Right lobe of liver (tissue), 6 donors: ENCODE results near the gene SLC39A5. TPM values are rescaled to one million over a fixed set of nuclear protein-coding genes. Genes with fewer than 3 reads are reported as not detected.
"Not testable (repeated sequence)": the region's sequence is repeated elsewhere in the genome, so short reads cannot be mapped to it uniquely, and the experiment has no call there.

Source experiments
- ATAC-seq, 4 donors: fragments of 200-7000 bp; cut with Tn5 transposase; one replicate each; pipeline ENCODE4 v1.9.1; 2020; ENCODE audit warnings: mild to moderate bottlenecking in 4 of 4, moderate library complexity in 4 of 4
- DNase-seq, 3 donors: peaks; one replicate each; pipeline ENCODE4 v3.0.0-alpha.2; 2020
- H3K27ac ChIP-seq, 3 donors: fragments of 200-600 bp; one replicate each; pipeline ENCODE4 v1.8.0; 2022
- H3K27me3 ChIP-seq, 2 donors: fragments of 200-600 bp; one replicate each; pipeline ENCODE4 v1.8.0; 2022
- H3K36me3 ChIP-seq, 4 donors: fragments of 200-600 bp; sonication (generic) in 1 of 4; one replicate each; pipeline versions ENCODE4 v1.5.1 to v1.8.0; 2017 to 2022; ENCODE audit warnings: control low read depth in 1 of 4
- H3K4me1 ChIP-seq, 4 donors: fragments of 200-600 bp; sonication (generic) in 1 of 4; one replicate each; pipeline versions ENCODE4 v1.5.1 to v1.8.0; 2017 to 2022; ENCODE audit warnings: control low read depth in 1 of 4
- H3K4me3 ChIP-seq, 3 donors: fragments of 200-600 bp; one replicate each; pipeline ENCODE4 v1.8.0; 2022
- H3K9me3 ChIP-seq, 4 donors: fragments of 200-600 bp; sonication (generic) in 1 of 4; one replicate each; pipeline versions ENCODE4 v1.5.1 to v1.8.0; 2017 to 2022; ENCODE audit warnings: control low read depth in 1 of 4
- CTCF ChIP-seq, 4 donors: fragments of 200-600 bp in 3 of 4; fragments of 450-650 bp in 1 of 4; IDR thresholded peaks; one replicate each; pipeline versions ENCODE4 v1.5.1 to v1.8.0; 2016 to 2022; ENCODE audit warnings: antibody characterized with exemption in 4 of 4, mild to moderate bottlenecking in 2 of 4
- POLR2A ChIP-seq: fragments of 450-650 bp; IDR thresholded peaks from one replicate; pipeline ENCODE4 v1.6.1; 2017; ENCODE audit warnings: antibody characterized with exemption, mild to moderate bottlenecking
- WGBS: methylation state at CpG from one replicate; pipeline ENCODE4 v1.1.6; 2018; ENCODE audit warnings: low coverage, low lambda C conversion rate; ENCODE audit not compliant: insufficient coverage; ENCODE audit errors: missing lambda C conversion rate; 5-methylcytosine and 5-hydroxymethylcytosine counted together
- intact Hi-C, 2 donors: fragments of 100-400 bp; cut with DNase I; formaldehyde crosslinking; loops; one replicate each; pipeline versions ENCODE4 v1.11.2 to v1.14.1; 2022
- total RNA-seq, 6 experiments: library from RNA; depleted of rRNA in 2 of 6; stranded (reverse); fragments of >200 nt in 2 of 6; fragmentation: NEBNext Ultra II Directional in 3 of 6; extraction: Animal tissue kit (Norgen Biotek cat#: 25700) in 3 of 6; gene quantifications; one replicate each; pipeline versions ENCODE4 v1.1.0 to v1.2.4, GENCODE V29; 2016 to 2023
- donor health status: DM: no; HTN: yes; CAD: no.
- donor health status: DM: no; HTN: no; CAD: no.
- donor health status: DM: no; HTN: no; CAD: no.
- donor health status: DM: no; HTN: yes; CAD: no.
- donor health status: DM: no; HTN: yes; CAD: no.

SLC39A5 gene
- total RNA-seq, 6 experiments from 2014 or later = 39.7 to 209 (median 110) TPM

- no peak for DNase-seq
- WGBS = 70% methylated on average over 2 of the region's 3 CpGs
- H3K36me3 ChIP-seq = peaks cover 12 to 91% (median 55%) of the 10 kb centered on the region in 4 donors
These were observed 49.1 kb downstream of the SLC39A5 start for GRCh38 chr12:56278905-56279304.

GRCh38 chr12:56280849-56281248 lies 51.0 kb downstream of the SLC39A5 start:
- Histone ChIP-seq H3K27me3 (no peaks in the 10 kb centered on the region), H3K9me3 (no peaks in the 10 kb centered on the region), H3K27ac (peak overlapping the region in 1 of 3 donors; percentile 43), H3K4me1 (peaks cover 0 to 45% (median 11%) of the 10 kb centered on the region in 4 donors), H3K4me3 (no peak overlapping the region), H3K36me3 (peaks cover 9 to 90% (median 46%) of the 10 kb centered on the region in 4 donors)
- intact Hi-C loops = no loop called here
- TF ChIP-seq POLR2A = no peak
- TF ChIP-seq CTCF (IDR thresholded peaks at IDR 0.05) = no peak
- ATAC-seq (peak; percentile 89 to 95 (median 92)), DNase-seq (peak in 2 of 3 donors; percentile 37 to 78)

More at GRCh38 chr12:56278905-56279304, 49.1 kb downstream of the SLC39A5 start:
- Histone ChIP-seq H3K9me3 (no peaks in the 10 kb centered on the region), H3K4me1 (peaks cover 0 to 34% (median 5%) of the 10 kb centered on the region in 4 donors), H3K27me3 (no peaks in the 10 kb centered on the region), H3K4me3 (no peak overlapping the region), H3K27ac (no peak overlapping the region)
- intact Hi-C loops = no loop called here
- TF ChIP-seq POLR2A = no peak
- no peak for TF ChIP-seq CTCF (IDR thresholded peaks at IDR 0.05)
- no peak for ATAC-seq

- H3K27ac ChIP-seq = peak overlapping the region in 1 of 3 donors; percentile 8
- TF ChIP-seq CTCF (IDR thresholded peaks at IDR 0.05) (no peak), POLR2A (no peak)
- peaks cover 6 to 78% (median 42%) of the 10 kb centered on the region in 4 donors for H3K36me3 ChIP-seq
- ATAC-seq (no peak), DNase-seq (no peak)
- WGBS = 62% methylated on average over 5 of the region's 6 CpGs
- no peak overlapping the region for H3K4me3 ChIP-seq
- peaks cover 0 to 57% (median 16%) of the 10 kb centered on the region in 4 donors for H3K4me1 ChIP-seq
- intact Hi-C loops = no loop called here
- H3K9me3 ChIP-seq = no peaks in the 10 kb centered on the region
- H3K27me3 ChIP-seq = no peaks in the 10 kb centered on the region
These were observed 52.2 kb downstream of the SLC39A5 start for GRCh38 chr12:56282030-56282429.

GRCh38 chr12:56282579-56282978 lies 52.7 kb downstream of the SLC39A5 start:
- ATAC-seq (no peak), DNase-seq (no peak)
- intact Hi-C loops = no loop called here
- H3K27ac ChIP-seq = no peak overlapping the region
- no peaks in the 10 kb centered on the region for H3K27me3 ChIP-seq
- H3K4me1 ChIP-seq = peaks cover 0 to 63% (median 17%) of the 10 kb centered on the region in 4 donors
- no peak overlapping the region for H3K4me3 ChIP-seq
- H3K36me3 ChIP-seq = peaks cover 6 to 73% (median 40%) of the 10 kb centered on the region in 4 donors
- 93% methylated on average over 2 of the region's 2 CpGs for WGBS
- H3K9me3 ChIP-seq = no peaks in the 10 kb centered on the region
- TF ChIP-seq CTCF (IDR thresholded peaks at IDR 0.05) (no peak), POLR2A (no peak)

GRCh38 chr12:56284263-56284662 lies 54.4 kb downstream of the SLC39A5 start:
- H3K4me3 ChIP-seq, intact Hi-C loops, ATAC-seq, H3K27me3 ChIP-seq, H3K9me3 ChIP-seq, DNase-seq, H3K27ac ChIP-seq: not testable (repeated sequence)
- H3K4me1 ChIP-seq = peaks cover 0 to 69% (median 17%) of the 10 kb centered on the region in 4 donors
- 81% methylated on average over 3 of the region's 5 CpGs for WGBS
- peaks cover 6 to 56% (median 35%) of the 10 kb centered on the region in 4 donors for H3K36me3 ChIP-seq
